Stimulated activated CD8-positive, alpha-beta memory T cell treated with anti-CD3 and anti-CD28 coated beads, Interleukin-15, amount 100 ng/mL, for 1 hour (primary cell): Measurements from ENCODE around the gene AOPEP.

Source experiments
- DNase-seq: peaks from one replicate; pipeline ENCODE4 v3.0.0-alpha.2; 2020; ENCODE audit warnings: low read depth

The AOPEP gene

GRCh38 chr9:94850540-94851434 is 124.3 kb downstream of the AOPEP start:
- DNase-seq: no peak

GRCh38 chr9:94851467-94851866 is 125.0 kb downstream of the AOPEP start:
- no peak for DNase-seq

- no peak for DNase-seq
Observed at GRCh38 chr9:94851892-94852291, 125.4 kb downstream of the AOPEP start.

GRCh38 chr9:94852373-94852772 is 125.9 kb downstream of the AOPEP start:
- DNase-seq: no peak

- no peak for DNase-seq
Observed at GRCh38 chr9:94853887-94854286, 127.4 kb downstream of the AOPEP start.

- DNase-seq: no peak
Observed at GRCh38 chr9:94855903-94856302, 129.4 kb downstream of the AOPEP start.

GRCh38 chr9:94857791-94858190 is 131.3 kb downstream of the AOPEP start:
- DNase-seq: no peak

- DNase-seq: no peak
Observed at GRCh38 chr9:94859226-94859625, 132.7 kb downstream of the AOPEP start.

GRCh38 chr9:94859891-94860290 is 133.4 kb downstream of the AOPEP start:
- no peak for DNase-seq

GRCh38 chr9:94860678-94861588 is 134.4 kb downstream of the AOPEP start:
- peak; percentile 32 for DNase-seq

- no peak for DNase-seq
Observed at GRCh38 chr9:94861589-94862272, 135.2 kb downstream of the AOPEP start.

GRCh38 chr9:94864196-94864595 is 137.7 kb downstream of the AOPEP start:
- DNase-seq: no peak

GRCh38 chr9:94864862-94865509 is 138.5 kb downstream of the AOPEP start:
- DNase-seq: no peak

- DNase-seq: no peak
Observed at GRCh38 chr9:94865582-94866452, 139.3 kb downstream of the AOPEP start.

- DNase-seq: no peak
Observed at GRCh38 chr9:94866770-94867169, 140.3 kb downstream of the AOPEP start.

- no peak for DNase-seq
Observed at GRCh38 chr9:94867281-94867841, 140.9 kb downstream of the AOPEP start.

- no peak for DNase-seq
Observed at GRCh38 chr9:94867842-94868312, 141.4 kb downstream of the AOPEP start.

GRCh38 chr9:94868464-94868863 is 142.0 kb downstream of the AOPEP start:
- no peak for DNase-seq

- DNase-seq: no peak
Observed at GRCh38 chr9:94869415-94869843, 142.9 kb downstream of the AOPEP start.

- DNase-seq: no peak
Observed at GRCh38 chr9:94870465-94870792, 143.9 kb downstream of the AOPEP start.
